ENCODE results near the gene DDR1.

DDR1 gene

DNA sequence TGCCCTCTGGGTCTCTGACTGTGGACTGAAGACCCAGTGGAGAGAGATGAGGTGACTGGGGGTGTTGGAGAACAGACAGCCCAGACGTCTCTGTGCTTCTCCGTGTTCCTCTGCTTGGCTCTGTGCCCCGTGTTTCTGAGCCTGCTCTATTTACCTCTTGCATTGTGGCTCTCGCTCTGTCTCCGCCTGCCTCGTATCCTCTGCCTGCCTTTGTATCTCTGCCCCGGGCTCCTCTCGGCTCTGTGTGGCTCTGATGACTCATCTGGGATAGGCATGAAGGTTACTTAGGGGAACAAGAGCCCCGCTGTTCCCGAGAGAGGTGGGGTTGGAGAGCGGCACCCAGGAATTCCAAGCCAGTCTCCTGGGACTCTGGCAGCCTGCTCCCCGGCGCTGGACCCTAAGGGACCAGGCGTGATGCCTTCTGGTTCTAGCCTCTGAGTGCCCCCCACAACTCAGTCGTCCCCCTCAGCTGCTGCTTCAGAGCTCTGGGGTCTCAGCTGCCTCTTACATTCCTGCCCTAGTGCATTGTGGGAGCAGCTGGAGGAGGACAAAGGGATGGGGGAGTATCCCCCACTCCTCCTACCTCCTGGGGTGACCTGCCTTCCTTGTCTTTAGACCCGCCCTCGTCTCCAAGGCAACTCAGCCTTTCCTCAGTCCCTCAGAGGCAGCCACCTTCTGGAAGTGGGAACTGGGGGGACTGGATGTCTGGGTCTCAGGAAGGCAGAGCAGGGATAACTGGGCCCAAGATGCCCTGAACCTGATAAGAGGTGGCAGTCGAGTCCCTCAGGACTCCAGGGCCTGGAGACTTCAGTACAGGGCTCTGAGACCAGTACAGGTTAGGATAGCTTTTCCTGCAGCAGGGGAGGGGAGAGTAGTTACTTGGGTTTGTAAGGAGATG, 1.9 kb downstream of the DDR1 start:
- no peak overlapping the region for H3K4me3 ChIP-seq (IDR thresholded peaks at IDR 0.05; ENCODE audit: insufficient read depth, low read depth, low read length)
- H3K4me2 ChIP-seq, result no peak overlapping the region
- H3K27me3 ChIP-seq (ENCODE audit: insufficient read depth, low read depth), result peaks cover 13% of the 10 kb centered on the region; the same call in 1 of the 2 replicates
- H3K9ac ChIP-seq, result no peak overlapping the region
- H4K20me1 ChIP-seq (ENCODE audit: insufficient read depth), result no peaks in the 10 kb centered on the region
- peaks cover 5% of the 10 kb centered on the region for H3K4me1 ChIP-seq (ENCODE audit: low read depth, poor library complexity, severe bottlenecking)
- no peaks in the 10 kb centered on the region for H3K36me3 ChIP-seq (ENCODE audit: insufficient read depth)
- no peak overlapping the region for H2AFZ ChIP-seq (ENCODE audit: low read depth)
- H3K27ac ChIP-seq, result no peak overlapping the region
- H3K79me2 ChIP-seq (ENCODE audit: insufficient read depth, low read depth), result no peaks in the 10 kb centered on the region
- TF ChIP-seq, protein P1, sequence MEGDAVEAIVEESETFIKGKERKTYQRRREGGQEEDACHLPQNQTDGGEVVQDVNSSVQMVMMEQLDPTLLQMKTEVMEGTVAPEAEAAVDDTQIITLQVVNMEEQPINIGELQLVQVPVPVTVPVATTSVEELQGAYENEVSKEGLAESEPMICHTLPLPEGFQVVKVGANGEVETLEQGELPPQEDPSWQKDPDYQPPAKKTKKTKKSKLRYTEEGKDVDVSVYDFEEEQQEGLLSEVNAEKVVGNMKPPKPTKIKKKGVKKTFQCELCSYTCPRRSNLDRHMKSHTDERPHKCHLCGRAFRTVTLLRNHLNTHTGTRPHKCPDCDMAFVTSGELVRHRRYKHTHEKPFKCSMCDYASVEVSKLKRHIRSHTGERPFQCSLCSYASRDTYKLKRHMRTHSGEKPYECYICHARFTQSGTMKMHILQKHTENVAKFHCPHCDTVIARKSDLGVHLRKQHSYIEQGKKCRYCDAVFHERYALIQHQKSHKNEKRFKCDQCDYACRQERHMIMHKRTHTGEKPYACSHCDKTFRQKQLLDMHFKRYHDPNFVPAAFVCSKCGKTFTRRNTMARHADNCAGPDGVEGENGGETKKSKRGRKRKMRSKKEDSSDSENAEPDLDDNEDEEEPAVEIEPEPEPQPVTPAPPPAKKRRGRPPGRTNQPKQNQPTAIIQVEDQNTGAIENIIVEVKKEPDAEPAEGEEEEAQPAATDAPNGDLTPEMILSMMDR (conservative IDR thresholded peaks at IDR 0.05; ENCODE audit: low read depth, low read length), result no peak

DNA sequence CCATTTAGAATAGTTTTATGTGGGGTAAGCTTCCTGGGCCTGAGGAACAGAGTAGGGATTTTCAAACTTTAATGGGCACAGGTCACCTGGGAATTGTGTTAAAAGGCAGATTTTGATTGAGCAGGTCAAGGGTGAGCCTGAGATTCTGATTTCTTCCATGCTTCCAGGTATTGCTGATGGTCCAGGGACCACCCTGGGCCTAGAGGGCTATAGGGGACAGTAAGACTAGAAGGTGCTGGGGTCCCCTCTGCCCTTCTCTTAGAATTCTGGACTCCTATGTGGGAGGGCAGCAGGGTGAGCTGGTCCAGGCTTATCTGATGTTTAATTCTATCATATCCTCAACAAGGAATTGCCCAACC, 2.6 kb downstream of the DDR1 start:
- H4K20me1 ChIP-seq (ENCODE audit: insufficient read depth), result no peaks in the 10 kb centered on the region
- H2AFZ ChIP-seq (ENCODE audit: low read depth), result no peak overlapping the region
- H3K27me3 ChIP-seq (ENCODE audit: insufficient read depth, low read depth), result peaks cover 13% of the 10 kb centered on the region; the same call in 1 of the 2 replicates
- TF ChIP-seq, protein P1 (conservative IDR thresholded peaks at IDR 0.05; ENCODE audit: low read depth, low read length), result no peak
- H3K79me2 ChIP-seq (ENCODE audit: insufficient read depth, low read depth), result no peaks in the 10 kb centered on the region
- H3K4me3 ChIP-seq (IDR thresholded peaks at IDR 0.05; ENCODE audit: insufficient read depth, low read depth, low read length), result no peak overlapping the region
- H3K9ac ChIP-seq, result no peak overlapping the region
- H3K27ac ChIP-seq, result no peak overlapping the region
- H3K4me1 ChIP-seq (ENCODE audit: low read depth, poor library complexity, severe bottlenecking), result peaks cover 5% of the 10 kb centered on the region
- no peaks in the 10 kb centered on the region for H3K36me3 ChIP-seq (ENCODE audit: insufficient read depth)
- H3K4me2 ChIP-seq, result no peak overlapping the region

DNA sequence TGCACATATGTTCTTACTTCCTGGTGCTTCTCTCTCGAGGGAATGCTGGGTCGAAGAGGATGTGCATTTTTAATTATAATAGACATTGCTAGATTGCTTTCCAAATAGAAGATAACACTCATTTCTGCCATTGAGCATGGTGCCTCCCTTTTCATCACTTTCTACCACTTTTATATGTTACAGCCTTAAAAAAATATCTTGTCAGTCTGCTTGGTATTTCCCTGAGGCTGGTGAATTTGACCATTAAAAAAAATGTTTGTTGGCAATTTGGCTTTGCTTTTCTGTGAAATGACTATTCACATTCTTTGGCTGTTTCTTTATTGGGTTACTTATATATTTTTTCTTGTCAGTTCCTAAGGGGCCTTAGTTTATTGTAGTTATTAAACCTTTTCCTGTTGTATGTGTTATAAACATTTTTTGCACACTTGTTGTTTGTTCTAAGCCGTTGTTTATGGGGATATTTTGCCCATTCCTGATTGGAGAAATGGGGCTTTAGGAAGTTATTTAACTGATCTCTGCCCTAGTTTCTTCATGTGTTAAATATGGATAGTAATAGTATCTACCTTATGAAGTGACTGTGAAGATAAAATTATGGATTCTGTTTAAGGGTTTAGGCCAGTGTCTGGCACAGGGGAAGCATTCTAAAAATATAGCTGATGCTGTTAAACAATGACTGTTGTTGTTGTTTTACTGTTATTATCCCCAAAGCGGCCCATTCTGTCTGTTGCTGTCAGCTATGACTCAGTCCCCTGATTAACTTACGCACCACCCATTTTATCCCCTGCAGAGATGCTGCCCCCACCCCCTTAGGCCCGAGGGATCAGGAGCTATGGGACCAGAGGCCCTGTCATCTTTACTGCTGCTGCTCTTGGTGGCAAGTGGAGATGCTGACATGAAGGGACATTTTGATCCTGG, 3.8 kb downstream of the DDR1 start:
- H3K4me1 ChIP-seq (ENCODE audit: low read depth, poor library complexity, severe bottlenecking), result peaks cover 5% of the 10 kb centered on the region
- TF ChIP-seq, protein P1 (conservative IDR thresholded peaks at IDR 0.05; ENCODE audit: low read depth, low read length), result no peak
- H3K4me3 ChIP-seq (IDR thresholded peaks at IDR 0.05; ENCODE audit: insufficient read depth, low read depth, low read length), result no peak overlapping the region
- no peak overlapping the region for H3K27ac ChIP-seq
- no peaks in the 10 kb centered on the region for H3K79me2 ChIP-seq (ENCODE audit: insufficient read depth, low read depth)
- H3K27me3 ChIP-seq (ENCODE audit: insufficient read depth, low read depth), result peaks cover 15% of the 10 kb centered on the region; the same call in 1 of the 2 replicates
- H4K20me1 ChIP-seq (ENCODE audit: insufficient read depth), result no peaks in the 10 kb centered on the region
- H3K9ac ChIP-seq, result no peak overlapping the region
- no peaks in the 10 kb centered on the region for H3K36me3 ChIP-seq (ENCODE audit: insufficient read depth)
- no peak overlapping the region for H3K4me2 ChIP-seq
- H2AFZ ChIP-seq (ENCODE audit: low read depth), result no peak overlapping the region

DNA sequence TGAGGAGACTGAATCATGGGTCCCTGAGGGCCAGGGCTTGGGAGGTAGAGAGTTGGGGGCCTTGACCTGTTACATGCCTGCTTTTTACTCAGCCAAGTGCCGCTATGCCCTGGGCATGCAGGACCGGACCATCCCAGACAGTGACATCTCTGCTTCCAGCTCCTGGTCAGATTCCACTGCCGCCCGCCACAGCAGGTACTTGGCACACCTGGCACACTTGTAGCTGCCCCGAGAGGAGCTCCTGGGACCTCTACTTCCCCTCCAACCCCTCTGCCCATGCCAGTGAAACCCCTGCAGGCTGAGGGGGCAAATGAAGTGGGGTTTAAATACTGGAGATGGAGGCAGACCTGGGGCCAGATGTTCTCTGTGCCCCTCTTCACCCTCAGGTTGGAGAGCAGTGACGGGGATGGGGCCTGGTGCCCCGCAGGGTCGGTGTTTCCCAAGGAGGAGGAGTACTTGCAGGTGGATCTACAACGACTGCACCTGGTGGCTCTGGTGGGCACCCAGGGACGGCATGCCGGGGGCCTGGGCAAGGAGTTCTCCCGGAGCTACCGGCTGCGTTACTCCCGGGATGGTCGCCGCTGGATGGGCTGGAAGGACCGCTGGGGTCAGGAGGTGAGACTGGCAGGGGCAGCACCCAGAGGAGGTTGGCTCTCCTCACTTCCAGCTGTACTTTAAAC, 4.6 kb downstream of the DDR1 start:
- H4K20me1 ChIP-seq (ENCODE audit: insufficient read depth), result no peaks in the 10 kb centered on the region
- H2AFZ ChIP-seq (ENCODE audit: low read depth), result no peak overlapping the region
- H3K9ac ChIP-seq, result no peak overlapping the region
- no peak overlapping the region for H3K27ac ChIP-seq
- H3K4me3 ChIP-seq (IDR thresholded peaks at IDR 0.05; ENCODE audit: insufficient read depth, low read depth, low read length), result no peak overlapping the region
- H3K36me3 ChIP-seq (ENCODE audit: insufficient read depth), result no peaks in the 10 kb centered on the region
- H3K27me3 ChIP-seq (ENCODE audit: insufficient read depth, low read depth), result peaks cover 9% of the 10 kb centered on the region; the same call in 1 of the 2 replicates
- TF ChIP-seq, protein P1 (conservative IDR thresholded peaks at IDR 0.05; ENCODE audit: low read depth, low read length), result no peak
- H3K79me2 ChIP-seq (ENCODE audit: insufficient read depth, low read depth), result no peaks in the 10 kb centered on the region
- no peak overlapping the region for H3K4me2 ChIP-seq
- peaks cover 5% of the 10 kb centered on the region for H3K4me1 ChIP-seq (ENCODE audit: low read depth, poor library complexity, severe bottlenecking)
